Measurements from ENCODE around the gene NFE2L1. TPM values are rescaled to one million over a fixed set of nuclear protein-coding genes. Genes with fewer than 3 reads are reported as not detected.

NFE2L1 gene
- total and polyA plus RNA-seq, 9 of the 15 experiments (the other 6 are each of a cell fraction or from before 2014, with no cell fraction given): 2.0 to 68.6 (median 39.7) TPM

DNA sequence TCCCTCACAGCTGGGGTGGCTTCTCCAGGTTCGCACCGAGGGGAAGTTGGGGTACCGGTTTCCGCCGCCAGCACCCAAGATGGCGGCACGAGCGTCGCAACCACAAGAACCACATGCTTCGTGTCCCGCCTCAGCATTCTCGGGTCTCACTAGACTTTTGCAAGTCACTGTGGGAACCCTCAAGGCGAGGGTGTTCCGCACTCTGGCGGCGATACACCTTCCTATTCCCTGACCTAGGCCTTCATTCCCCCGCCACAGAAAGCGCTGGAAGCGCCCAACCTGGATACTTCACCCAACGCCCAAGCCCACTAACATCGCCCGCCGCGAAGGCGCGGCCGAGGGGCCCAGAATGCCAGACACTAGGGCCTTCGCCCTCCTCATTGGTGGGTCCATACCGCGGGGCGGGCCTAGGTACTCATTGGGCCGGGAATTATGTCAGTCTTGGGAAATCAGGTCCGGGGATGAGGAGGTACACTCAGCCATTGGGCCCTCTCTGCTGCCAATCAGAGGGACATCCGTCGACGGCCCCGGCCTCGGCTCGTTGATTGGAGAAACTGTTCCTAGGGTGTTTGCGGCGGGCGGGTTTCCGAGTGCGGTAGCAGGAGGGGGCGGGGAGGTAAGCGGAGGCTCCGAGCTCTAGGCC is at the start of gene NFE2L1 (continued):
- TF ChIP-seq, protein P1, sequence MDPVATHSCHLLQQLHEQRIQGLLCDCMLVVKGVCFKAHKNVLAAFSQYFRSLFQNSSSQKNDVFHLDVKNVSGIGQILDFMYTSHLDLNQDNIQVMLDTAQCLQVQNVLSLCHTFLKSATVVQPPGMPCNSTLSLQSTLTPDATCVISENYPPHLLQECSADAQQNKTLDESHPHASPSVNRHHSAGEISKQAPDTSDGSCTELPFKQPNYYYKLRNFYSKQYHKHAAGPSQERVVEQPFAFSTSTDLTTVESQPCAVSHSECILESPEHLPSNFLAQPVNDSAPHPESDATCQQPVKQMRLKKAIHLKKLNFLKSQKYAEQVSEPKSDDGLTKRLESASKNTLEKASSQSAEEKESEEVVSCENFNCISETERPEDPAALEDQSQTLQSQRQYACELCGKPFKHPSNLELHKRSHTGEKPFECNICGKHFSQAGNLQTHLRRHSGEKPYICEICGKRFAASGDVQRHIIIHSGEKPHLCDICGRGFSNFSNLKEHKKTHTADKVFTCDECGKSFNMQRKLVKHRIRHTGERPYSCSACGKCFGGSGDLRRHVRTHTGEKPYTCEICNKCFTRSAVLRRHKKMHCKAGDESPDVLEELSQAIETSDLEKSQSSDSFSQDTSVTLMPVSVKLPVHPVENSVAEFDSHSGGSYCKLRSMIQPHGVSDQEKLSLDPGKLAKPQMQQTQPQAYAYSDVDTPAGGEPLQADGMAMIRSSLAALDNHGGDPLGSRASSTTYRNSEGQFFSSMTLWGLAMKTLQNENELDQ (CRISPR knock-in tag; IDR thresholded peaks at IDR 0.05; ENCODE audit: borderline replicate concordance): no peak
- peak; percentile 99 for TF ChIP-seq MYC (IDR thresholded peaks at IDR 0.05; ENCODE audit: low read depth, low read length)
- TF ChIP-seq MYC (CRISPR knock-in tag; IDR thresholded peaks at IDR 0.05; ENCODE audit: borderline replicate concordance, low read depth): peak; percentile 97
- TF ChIP-seq, protein P2, sequence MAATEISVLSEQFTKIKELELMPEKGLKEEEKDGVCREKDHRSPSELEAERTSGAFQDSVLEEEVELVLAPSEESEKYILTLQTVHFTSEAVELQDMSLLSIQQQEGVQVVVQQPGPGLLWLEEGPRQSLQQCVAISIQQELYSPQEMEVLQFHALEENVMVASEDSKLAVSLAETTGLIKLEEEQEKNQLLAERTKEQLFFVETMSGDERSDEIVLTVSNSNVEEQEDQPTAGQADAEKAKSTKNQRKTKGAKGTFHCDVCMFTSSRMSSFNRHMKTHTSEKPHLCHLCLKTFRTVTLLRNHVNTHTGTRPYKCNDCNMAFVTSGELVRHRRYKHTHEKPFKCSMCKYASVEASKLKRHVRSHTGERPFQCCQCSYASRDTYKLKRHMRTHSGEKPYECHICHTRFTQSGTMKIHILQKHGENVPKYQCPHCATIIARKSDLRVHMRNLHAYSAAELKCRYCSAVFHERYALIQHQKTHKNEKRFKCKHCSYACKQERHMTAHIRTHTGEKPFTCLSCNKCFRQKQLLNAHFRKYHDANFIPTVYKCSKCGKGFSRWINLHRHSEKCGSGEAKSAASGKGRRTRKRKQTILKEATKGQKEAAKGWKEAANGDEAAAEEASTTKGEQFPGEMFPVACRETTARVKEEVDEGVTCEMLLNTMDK (IDR thresholded peaks at IDR 0.05; ENCODE audit: borderline replicate concordance, insufficient read depth, low read depth, low read length, poor library complexity, severe bottlenecking): no peak
- TF ChIP-seq NFIX (CRISPR knock-in tag; IDR thresholded peaks at IDR 0.05; ENCODE audit: low read depth): 0 out of 2 replicates have a peak, but pooled peaks have one; percentile 4
- TF ChIP-seq, protein P3, sequence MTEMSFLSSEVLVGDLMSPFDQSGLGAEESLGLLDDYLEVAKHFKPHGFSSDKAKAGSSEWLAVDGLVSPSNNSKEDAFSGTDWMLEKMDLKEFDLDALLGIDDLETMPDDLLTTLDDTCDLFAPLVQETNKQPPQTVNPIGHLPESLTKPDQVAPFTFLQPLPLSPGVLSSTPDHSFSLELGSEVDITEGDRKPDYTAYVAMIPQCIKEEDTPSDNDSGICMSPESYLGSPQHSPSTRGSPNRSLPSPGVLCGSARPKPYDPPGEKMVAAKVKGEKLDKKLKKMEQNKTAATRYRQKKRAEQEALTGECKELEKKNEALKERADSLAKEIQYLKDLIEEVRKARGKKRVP (CRISPR knock-in tag; IDR thresholded peaks at IDR 0.05): 0 out of 2 replicates have a peak, but pooled peaks have one; percentile 36
- TF ChIP-seq BCOR (IDR thresholded peaks at IDR 0.05): peak; percentile 53; the same call in 1 of the 2 replicates
- TF ChIP-seq, protein P4, sequence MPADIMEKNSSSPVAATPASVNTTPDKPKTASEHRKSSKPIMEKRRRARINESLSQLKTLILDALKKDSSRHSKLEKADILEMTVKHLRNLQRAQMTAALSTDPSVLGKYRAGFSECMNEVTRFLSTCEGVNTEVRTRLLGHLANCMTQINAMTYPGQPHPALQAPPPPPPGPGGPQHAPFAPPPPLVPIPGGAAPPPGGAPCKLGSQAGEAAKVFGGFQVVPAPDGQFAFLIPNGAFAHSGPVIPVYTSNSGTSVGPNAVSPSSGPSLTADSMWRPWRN (IDR thresholded peaks at IDR 0.05; ENCODE audit: low read depth): no peak
- TF ChIP-seq, protein P5, sequence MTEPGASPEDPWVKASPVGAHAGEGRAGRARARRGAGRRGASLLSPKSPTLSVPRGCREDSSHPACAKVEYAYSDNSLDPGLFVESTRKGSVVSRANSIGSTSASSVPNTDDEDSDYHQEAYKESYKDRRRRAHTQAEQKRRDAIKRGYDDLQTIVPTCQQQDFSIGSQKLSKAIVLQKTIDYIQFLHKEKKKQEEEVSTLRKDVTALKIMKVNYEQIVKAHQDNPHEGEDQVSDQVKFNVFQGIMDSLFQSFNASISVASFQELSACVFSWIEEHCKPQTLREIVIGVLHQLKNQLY (CRISPR knock-in tag; conservative IDR thresholded peaks at IDR 0.05): 0 out of 4 replicates have a peak, but pooled peaks have one; percentile 33 to 60
- no peak for TF ChIP-seq ZNF780A (CRISPR knock-in tag; IDR thresholded peaks at IDR 0.05)
- TF ChIP-seq, protein P6, sequence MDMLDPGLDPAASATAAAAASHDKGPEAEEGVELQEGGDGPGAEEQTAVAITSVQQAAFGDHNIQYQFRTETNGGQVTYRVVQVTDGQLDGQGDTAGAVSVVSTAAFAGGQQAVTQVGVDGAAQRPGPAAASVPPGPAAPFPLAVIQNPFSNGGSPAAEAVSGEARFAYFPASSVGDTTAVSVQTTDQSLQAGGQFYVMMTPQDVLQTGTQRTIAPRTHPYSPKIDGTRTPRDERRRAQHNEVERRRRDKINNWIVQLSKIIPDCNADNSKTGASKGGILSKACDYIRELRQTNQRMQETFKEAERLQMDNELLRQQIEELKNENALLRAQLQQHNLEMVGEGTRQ (CRISPR knock-in tag; IDR thresholded peaks at IDR 0.05): peak; percentile 81
- TF ChIP-seq SUPT5H (IDR thresholded peaks at IDR 0.05): peak; percentile 91
- TF ChIP-seq, protein P7, sequence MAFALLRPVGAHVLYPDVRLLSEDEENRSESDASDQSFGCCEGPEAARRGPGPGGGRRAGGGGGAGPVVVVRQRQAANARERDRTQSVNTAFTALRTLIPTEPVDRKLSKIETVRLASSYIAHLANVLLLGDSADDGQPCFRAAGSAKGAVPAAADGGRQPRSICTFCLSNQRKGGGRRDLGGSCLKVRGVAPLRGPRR (CRISPR knock-in tag; IDR thresholded peaks at IDR 0.05): 0 out of 2 replicates have a peak, but pooled peaks have one; percentile 61
- TF ChIP-seq TAF7 (tag; IDR thresholded peaks at IDR 0.05): peak; percentile 89
- TF ChIP-seq NFATC3 (IDR thresholded peaks at IDR 0.05): 0 out of 2 replicates have a peak, but pooled peaks have one; percentile 51
- peak; percentile 75; the same call in 1 of the 2 replicates for TF ChIP-seq HIVEP1 (CRISPR knock-in tag; IDR thresholded peaks at IDR 0.05)
- TF ChIP-seq ZNF121 (CRISPR knock-in tag; conservative IDR thresholded peaks at IDR 0.05): no peak
- TF ChIP-seq ZNF253 (CRISPR knock-in tag; conservative IDR thresholded peaks at IDR 0.05): no peak
- TF ChIP-seq ZNF232 (CRISPR knock-in tag; IDR thresholded peaks at IDR 0.05): peak; percentile 70; the same call in 1 of the 2 replicates
- TF ChIP-seq POLR2G (IDR thresholded peaks at IDR 0.05; ENCODE audit: low read depth, low read length): peak; percentile 98
